Measurements from ENCODE around the gene HSPG2.

DNA sequence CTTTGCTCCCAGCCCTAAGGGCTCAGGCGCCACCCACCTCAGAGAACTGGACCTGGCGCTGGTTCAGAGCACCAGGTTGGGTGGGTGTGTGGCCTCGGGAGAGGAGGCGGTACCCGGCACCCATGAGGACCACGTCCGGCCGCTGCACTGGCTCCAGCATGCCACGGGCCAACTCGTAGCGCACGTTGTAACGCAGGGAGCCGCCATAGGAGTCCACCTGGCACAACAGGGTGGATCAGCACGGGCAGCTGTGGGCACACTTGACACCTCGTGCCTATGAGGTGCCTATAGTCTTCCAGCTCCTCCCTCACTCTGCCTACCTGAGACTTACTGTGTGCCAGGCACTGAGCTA lies 56.5 kb downstream of the HSPG2 start:
- TF ChIP-seq, protein P1, sequence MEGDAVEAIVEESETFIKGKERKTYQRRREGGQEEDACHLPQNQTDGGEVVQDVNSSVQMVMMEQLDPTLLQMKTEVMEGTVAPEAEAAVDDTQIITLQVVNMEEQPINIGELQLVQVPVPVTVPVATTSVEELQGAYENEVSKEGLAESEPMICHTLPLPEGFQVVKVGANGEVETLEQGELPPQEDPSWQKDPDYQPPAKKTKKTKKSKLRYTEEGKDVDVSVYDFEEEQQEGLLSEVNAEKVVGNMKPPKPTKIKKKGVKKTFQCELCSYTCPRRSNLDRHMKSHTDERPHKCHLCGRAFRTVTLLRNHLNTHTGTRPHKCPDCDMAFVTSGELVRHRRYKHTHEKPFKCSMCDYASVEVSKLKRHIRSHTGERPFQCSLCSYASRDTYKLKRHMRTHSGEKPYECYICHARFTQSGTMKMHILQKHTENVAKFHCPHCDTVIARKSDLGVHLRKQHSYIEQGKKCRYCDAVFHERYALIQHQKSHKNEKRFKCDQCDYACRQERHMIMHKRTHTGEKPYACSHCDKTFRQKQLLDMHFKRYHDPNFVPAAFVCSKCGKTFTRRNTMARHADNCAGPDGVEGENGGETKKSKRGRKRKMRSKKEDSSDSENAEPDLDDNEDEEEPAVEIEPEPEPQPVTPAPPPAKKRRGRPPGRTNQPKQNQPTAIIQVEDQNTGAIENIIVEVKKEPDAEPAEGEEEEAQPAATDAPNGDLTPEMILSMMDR (IDR thresholded peaks at IDR 0.05; ENCODE audit: poor library complexity): no peak
- TF ChIP-seq EZH2phosphoT487 (IDR thresholded peaks at IDR 0.05; ENCODE audit: low read depth, severe bottlenecking, unreplicated experiment): no peak
